DOHH2 (cell line): ENCODE results near the gene GRM4.

Experiments used
- EZH2phosphoT487 ChIP-seq: fragments of 200-600 bp; sonication (generic); IDR thresholded peaks from 2 replicates; pipeline ENCODE4 v1.6.1; 2017; ENCODE audit warnings: borderline replicate concordance, mild to moderate bottlenecking, antibody characterized with exemption, low read length, moderate library complexity, mixed read lengths
- TF ChIP-seq, protein P1 (sequence below): fragments of 200-600 bp; sonication (generic); IDR thresholded peaks from one replicate; pipeline ENCODE4 v1.5.1; 2014; ENCODE audit warnings: antibody characterized with exemption, mild to moderate bottlenecking, low read depth, low read length; ENCODE audit not compliant: poor library complexity, severe bottlenecking

GRCh38 chr6:34102696-34103095 lies 43.2 kb downstream of the GRM4 start:
- TF ChIP-seq, protein P1, sequence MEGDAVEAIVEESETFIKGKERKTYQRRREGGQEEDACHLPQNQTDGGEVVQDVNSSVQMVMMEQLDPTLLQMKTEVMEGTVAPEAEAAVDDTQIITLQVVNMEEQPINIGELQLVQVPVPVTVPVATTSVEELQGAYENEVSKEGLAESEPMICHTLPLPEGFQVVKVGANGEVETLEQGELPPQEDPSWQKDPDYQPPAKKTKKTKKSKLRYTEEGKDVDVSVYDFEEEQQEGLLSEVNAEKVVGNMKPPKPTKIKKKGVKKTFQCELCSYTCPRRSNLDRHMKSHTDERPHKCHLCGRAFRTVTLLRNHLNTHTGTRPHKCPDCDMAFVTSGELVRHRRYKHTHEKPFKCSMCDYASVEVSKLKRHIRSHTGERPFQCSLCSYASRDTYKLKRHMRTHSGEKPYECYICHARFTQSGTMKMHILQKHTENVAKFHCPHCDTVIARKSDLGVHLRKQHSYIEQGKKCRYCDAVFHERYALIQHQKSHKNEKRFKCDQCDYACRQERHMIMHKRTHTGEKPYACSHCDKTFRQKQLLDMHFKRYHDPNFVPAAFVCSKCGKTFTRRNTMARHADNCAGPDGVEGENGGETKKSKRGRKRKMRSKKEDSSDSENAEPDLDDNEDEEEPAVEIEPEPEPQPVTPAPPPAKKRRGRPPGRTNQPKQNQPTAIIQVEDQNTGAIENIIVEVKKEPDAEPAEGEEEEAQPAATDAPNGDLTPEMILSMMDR: no peak
- TF ChIP-seq EZH2phosphoT487: no peak
